Measurements from ENCODE around the gene ESRRA. TPM values are rescaled to one million over a fixed set of nuclear protein-coding genes. Genes with fewer than 3 reads are reported as not detected.
A peak's percentile ranks its signal among the peaks of the same experiment; 100 is the strongest.

The ESRRA gene
- total and polyA plus RNA-seq, 9 of the 15 experiments (the other 6 are each of a cell fraction or from before 2014, with no cell fraction given), result 0.27 to 89.7 (median 23.7) TPM

DNA sequence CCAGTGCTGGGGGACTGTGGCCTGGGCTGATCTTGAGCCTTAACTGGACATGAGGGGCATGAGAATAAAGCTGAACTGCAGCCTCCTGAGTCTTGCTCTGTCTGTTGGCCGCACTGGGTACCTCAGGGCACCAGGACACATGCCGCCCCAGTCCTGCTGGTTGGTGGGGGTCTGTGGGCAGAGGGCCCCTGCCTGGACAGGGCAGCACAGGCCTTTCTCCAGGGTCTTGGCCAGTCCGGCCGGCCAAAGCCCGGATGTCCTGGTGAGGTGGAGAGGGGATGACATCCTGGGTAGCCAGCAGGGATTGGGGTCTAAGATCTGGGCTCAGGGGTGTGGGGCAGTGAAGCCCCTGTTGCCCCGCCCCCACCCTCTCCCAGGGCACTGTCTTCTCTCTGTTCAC lies 52.1 kb downstream of the ESRRA start (continued):
- TF ChIP-seq GATA2 (CRISPR knock-in tag; IDR thresholded peaks at IDR 0.05) (no peak), ZNF133 (CRISPR knock-in tag; IDR thresholded peaks at IDR 0.05) (no peak), POLR3A (IDR thresholded peaks at IDR 0.05; ENCODE audit: borderline replicate concordance, extremely low read depth, insufficient read depth, insufficient read length) (no peak), RAD21 (CRISPR knock-in tag; conservative IDR thresholded peaks at IDR 0.05 in 1 of 2, IDR thresholded peaks at IDR 0.05 in 1 of 2) (no peak), ZNF282 (CRISPR knock-in tag; IDR thresholded peaks at IDR 0.05) (no peak), CBX5 (IDR thresholded peaks at IDR 0.05; ENCODE audit: borderline replicate concordance, low read depth) (no peak), SMARCB1 (IDR thresholded peaks at IDR 0.05; ENCODE audit: insufficient read length, low read depth) (no peak), RAD51 (IDR thresholded peaks at IDR 0.05; ENCODE audit: borderline replicate concordance, low read depth) (no peak), KHSRP (IDR thresholded peaks at IDR 0.05) (no peak), PHB2 (IDR thresholded peaks at IDR 0.05; ENCODE audit: low read depth) (no peak)

DNA sequence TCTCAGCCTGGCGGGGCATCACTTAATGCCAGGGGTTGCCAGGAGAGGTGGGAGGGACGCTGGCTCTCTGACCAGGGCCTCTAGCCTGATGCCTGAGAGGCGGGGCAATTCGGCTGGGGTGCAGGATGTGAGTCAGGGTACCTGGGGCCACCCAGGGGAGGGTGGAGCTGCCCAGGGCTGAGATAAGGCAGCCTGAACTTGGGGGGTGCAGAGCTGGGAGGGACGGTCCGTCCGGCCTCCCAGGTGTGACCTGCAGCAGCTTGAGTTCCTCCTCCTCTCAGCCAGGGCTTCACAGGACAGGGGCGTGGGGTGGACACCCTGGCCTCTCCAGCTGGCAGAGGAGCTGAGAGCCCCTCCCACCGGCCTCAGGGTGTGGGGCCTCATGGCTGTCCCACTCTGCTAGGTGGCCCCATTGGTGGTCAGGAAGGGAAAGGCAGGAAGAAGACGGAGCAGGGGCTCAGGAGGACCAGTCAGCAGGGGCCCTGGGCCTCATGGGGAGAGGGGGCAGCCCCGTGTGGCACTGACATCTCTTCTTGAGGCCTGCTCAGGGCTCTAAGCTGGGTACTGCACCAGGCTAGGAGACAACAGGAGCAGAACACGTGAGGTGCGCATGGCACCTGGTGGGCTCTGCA lies 52.7 kb downstream of the ESRRA start:
- WGBS (ENCODE audit: insufficient coverage, low coverage, missing lambda C conversion rate), result 18% methylated on average over 10 of the region's 13 CpGs
- peak overlapping the region; percentile 89 for H2AFZ ChIP-seq (ENCODE audit: low read depth, low read length)
- peak; percentile 35 for ATAC-seq
- H3K9ac ChIP-seq (ENCODE audit: insufficient read depth in 1 of 2, low read depth in 2 of 2, low read length in 2 of 2), result peak overlapping the region; percentile 88 to 97
- peaks cover 3% of the 10 kb centered on the region for H3K9me1 ChIP-seq (ENCODE audit: control insufficient read depth, insufficient read depth, low read length)
- H3K4me1 ChIP-seq (replicated peaks in 1 of 2; ENCODE audit: control insufficient read depth in 2 of 2, insufficient read depth in 2 of 2, low read length in 2 of 2), result peaks cover 34 to 73% of the 10 kb centered on the region in 2 experiments
- ChIA-PET POLR2A (interaction anchor here (0.5 to 1.3 kb wide), 3 partner anchors 9 to 519 kb away, joined by 4 to 5 read pairs (median 4); no protein-coding TSS in a partner anchor), CTCF (ENCODE audit: low intra/inter-chr PET ratio) (no interaction called here)
- BruUV-seq (replicated peaks), result no TSS peak
- H3K79me2 ChIP-seq (ENCODE audit: control insufficient read depth, insufficient read depth, low read length), result peaks cover 24% of the 10 kb centered on the region
- H4K20me1 ChIP-seq (replicated peaks; ENCODE audit: control insufficient read depth, insufficient read depth, low read length), result no peaks in the 10 kb centered on the region
- no peaks in the 10 kb centered on the region for H3K27me3 ChIP-seq (ENCODE audit: control insufficient read depth in 2 of 2, insufficient read depth in 2 of 2, low read length in 2 of 2)
- in situ Hi-C loops (cut with MboI) (loop anchor here (5.0 kb wide), 1 partner anchor 299 kb away; no protein-coding TSS in a partner anchor), intact Hi-C loops (cut with micrococcal nuclease) (loop anchor here (5.0 kb wide), 7 partner anchors 49 to 289 kb away; partner anchors contain the start of genes FERMT3 and STIP1)
- peaks cover 33% of the 10 kb centered on the region; the same call in 2 of the 3 replicates for H3K36me3 ChIP-seq (ENCODE audit: control insufficient read depth, insufficient read depth, low read length)
- FAIRE-seq, result peak; percentile 75
- DNase-seq (ENCODE audit: extremely low read depth in 1 of 4, low spot score in 3 of 4), result peak; percentile 64 to 89 (median 77)
- H3K4me3 ChIP-seq, result peak overlapping the region; percentile 81
- peak overlapping the region; percentile 94 for H3K4me2 ChIP-seq (ENCODE audit: insufficient read depth, low read length)
- H3K9me3 ChIP-seq (replicated peaks; ENCODE audit: control insufficient read depth, insufficient read depth, low read depth, low read length), result no peaks in the 10 kb centered on the region
- H3K27ac ChIP-seq (ENCODE audit: extremely low read depth, low read depth, low read length), result peak overlapping the region; percentile 91
- TF ChIP-seq ZNF146 (CRISPR knock-in tag; IDR thresholded peaks at IDR 0.05; ENCODE audit: unreplicated experiment) (no peak), NFE2L1 (tag; IDR thresholded peaks at IDR 0.05; ENCODE audit: borderline replicate concordance, low read depth) (no peak), GATA2 (CRISPR knock-in tag; IDR thresholded peaks at IDR 0.05) (no peak), CHD1 (IDR thresholded peaks at IDR 0.05; ENCODE audit: low read length) (no peak), CTBP1 (IDR thresholded peaks at IDR 0.05; ENCODE audit: borderline replicate concordance) (peak; percentile 70; the same call in 1 of the 2 replicates), MTA1 (IDR thresholded peaks at IDR 0.05; ENCODE audit: borderline replicate concordance) (0 out of 2 replicates have a peak, but pooled peaks have one; percentile 32), CBFB (CRISPR knock-in tag; IDR thresholded peaks at IDR 0.05) (no peak), HMGN3 (IDR thresholded peaks at IDR 0.05; ENCODE audit: borderline replicate concordance, extremely low read depth, insufficient read length, low read depth, low read length) (peak; percentile 73), SETDB1 (IDR thresholded peaks at IDR 0.05; ENCODE audit: low read length) (no peak), HLTF (IDR thresholded peaks at IDR 0.05) (0 out of 2 replicates have a peak, but pooled peaks have one; percentile 15)
- TF ChIP-seq, protein P1, sequence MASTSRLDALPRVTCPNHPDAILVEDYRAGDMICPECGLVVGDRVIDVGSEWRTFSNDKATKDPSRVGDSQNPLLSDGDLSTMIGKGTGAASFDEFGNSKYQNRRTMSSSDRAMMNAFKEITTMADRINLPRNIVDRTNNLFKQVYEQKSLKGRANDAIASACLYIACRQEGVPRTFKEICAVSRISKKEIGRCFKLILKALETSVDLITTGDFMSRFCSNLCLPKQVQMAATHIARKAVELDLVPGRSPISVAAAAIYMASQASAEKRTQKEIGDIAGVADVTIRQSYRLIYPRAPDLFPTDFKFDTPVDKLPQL (IDR thresholded peaks at IDR 0.05; ENCODE audit: extremely low read depth, insufficient read length), result no peak
- TF ChIP-seq, protein P2, sequence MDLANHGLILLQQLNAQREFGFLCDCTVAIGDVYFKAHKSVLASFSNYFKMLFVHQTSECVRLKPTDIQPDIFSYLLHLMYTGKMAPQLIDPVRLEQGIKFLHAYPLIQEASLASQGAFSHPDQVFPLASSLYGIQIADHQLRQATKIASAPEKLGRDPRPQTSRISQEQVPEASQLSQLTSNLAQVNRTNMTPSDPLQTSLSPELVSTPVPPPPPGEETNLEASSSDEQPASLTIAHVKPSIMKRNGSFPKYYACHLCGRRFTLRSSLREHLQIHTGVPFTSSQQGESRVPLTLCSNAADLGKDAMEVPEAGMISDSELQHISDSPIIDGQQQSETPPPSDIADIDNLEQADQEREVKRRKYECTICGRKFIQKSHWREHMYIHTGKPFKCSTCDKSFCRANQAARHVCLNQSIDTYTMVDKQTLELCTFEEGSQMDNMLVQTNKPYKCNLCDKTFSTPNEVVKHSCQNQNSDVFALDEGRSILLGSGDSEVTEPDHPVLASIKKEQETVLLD (IDR thresholded peaks at IDR 0.05), result peak; percentile 46; the same call in 1 of the 2 replicates
